MM.1S (cell line): ENCODE measurements around the gene TRAF1.

Experiments used
- EZH2 ChIP-seq: fragments of 300-600 bp; sonication (generic); optimal IDR thresholded peaks from 2 replicates; pipeline ENCODE3; 2017; ENCODE audit warnings: low read depth, mild to moderate bottlenecking, antibody characterized with exemption, low read length, mixed read lengths
- EZH2phosphoT487 ChIP-seq: fragments of 300-600 bp; sonication (generic); IDR thresholded peaks from 2 replicates; pipeline ENCODE4 v1.6.1; 2018; ENCODE audit warnings: antibody characterized with exemption, low read length
- TF ChIP-seq, protein P1 (sequence below): fragments of 300-600 bp; sonication (generic); IDR thresholded peaks from 2 replicates; pipeline ENCODE4 v1.5.1; 2016; ENCODE audit warnings: antibody characterized with exemption, low read length, mixed read lengths

DNA sequence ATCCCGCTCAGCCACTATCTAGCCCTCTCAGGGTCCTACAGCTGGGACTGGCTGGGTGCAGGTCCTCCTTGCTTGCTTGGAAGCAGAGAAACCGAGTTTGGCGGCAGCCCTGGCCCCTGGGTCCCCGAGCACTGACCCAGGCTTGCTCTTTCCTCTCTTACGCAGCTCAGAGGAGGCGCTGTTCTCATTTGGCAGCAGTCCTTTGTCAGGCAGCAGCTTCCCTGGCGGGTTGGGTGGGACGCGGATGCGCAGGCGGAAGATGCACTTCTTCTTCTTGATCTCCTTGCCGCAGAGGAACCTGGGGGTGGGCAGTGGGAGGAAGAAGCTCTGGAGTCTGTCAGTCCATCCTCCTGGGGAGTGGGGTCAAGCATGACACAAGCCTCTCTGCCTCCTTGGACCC, 64.1 kb downstream of the TRAF1 start:
- TF ChIP-seq, protein P1, sequence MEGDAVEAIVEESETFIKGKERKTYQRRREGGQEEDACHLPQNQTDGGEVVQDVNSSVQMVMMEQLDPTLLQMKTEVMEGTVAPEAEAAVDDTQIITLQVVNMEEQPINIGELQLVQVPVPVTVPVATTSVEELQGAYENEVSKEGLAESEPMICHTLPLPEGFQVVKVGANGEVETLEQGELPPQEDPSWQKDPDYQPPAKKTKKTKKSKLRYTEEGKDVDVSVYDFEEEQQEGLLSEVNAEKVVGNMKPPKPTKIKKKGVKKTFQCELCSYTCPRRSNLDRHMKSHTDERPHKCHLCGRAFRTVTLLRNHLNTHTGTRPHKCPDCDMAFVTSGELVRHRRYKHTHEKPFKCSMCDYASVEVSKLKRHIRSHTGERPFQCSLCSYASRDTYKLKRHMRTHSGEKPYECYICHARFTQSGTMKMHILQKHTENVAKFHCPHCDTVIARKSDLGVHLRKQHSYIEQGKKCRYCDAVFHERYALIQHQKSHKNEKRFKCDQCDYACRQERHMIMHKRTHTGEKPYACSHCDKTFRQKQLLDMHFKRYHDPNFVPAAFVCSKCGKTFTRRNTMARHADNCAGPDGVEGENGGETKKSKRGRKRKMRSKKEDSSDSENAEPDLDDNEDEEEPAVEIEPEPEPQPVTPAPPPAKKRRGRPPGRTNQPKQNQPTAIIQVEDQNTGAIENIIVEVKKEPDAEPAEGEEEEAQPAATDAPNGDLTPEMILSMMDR: no peak
- TF ChIP-seq EZH2phosphoT487: no peak
- TF ChIP-seq EZH2: no peak
